EL (cell line): Measurements from ENCODE around the gene ADAMTS9.

Experiments used
- DNase-seq: peaks from one replicate; pipeline ENCODE4 v3.0.0-alpha.2; 2016

The ADAMTS9 gene

DNA sequence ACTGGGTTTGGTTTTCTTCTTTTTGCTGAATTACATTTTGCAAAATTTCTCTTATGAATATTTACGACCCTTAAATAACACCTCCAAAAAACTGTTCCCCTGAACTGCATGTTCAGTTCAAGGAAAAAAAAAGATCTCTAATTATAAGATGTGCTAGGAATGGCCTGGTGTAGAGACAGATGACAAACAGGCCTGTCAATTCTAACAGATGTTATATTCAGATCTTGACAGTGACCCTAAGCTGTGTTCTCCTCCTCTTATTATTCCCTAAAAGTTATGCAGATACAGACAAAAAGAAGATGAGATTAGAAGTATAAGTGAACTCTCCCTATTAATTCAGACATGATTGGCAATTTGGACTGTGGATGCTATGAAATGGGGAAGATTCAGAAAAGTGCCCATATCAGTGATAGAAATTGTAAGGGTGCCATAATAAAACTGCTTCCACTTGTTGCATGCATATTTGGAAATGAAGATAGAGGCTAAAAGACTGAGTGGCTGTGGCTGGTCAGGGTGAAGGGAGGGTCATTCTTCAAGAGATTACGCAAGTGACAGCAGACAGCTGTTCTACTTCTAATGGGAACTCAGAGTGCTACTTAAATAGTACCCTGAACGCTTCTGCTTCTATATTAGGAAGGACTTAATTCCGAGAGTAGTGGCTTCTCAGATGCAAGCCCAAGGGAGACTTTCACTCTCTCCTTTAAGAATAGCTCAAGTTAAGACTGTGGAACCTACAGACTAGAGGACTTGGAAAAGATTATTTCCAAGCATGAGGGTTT is 75.5 kb downstream of the ADAMTS9 start:
- no peak for DNase-seq

DNA sequence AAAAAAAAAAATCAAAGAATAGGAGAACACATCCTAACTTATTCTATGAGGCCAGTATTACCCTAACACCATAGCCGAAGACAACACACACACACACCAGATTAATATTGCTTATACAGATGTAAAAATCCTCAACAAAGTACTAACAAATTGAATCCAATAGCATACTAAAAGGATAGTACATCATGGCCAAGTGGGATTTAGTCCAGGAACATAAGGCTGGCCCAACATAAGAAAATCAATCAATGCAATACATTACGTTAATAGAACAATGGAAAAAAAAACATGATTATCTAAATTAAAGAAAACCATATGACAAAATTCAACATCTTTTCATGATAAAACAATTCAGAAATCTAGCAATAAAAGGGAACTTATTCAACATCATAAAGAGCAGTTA is 79.1 kb downstream of the ADAMTS9 start:
- DNase-seq: no peak

DNA sequence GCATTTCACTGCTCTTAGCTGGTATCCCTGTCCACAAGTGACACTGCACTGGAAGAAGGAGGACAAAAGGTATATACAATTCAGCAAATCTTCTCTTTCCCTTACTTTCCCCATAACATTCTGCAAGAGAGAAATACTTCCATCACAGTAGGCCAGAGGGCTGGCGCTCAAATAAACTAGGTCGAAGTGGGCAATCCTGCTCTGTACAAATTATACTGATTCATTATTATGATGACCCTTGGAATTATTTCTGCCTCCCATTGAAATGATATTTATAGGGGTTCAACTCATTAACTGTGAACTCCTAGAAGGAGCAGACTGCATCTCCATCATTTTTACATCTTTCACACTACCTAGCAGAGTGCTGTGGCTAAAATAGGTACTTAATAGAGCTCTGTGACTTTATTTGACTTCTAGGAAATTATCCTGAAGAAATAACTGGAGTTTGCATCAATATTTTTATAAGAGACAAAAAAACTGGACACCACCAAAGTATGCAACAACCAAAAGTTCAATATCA is 80.7 kb downstream of the ADAMTS9 start:
- no peak for DNase-seq

DNA sequence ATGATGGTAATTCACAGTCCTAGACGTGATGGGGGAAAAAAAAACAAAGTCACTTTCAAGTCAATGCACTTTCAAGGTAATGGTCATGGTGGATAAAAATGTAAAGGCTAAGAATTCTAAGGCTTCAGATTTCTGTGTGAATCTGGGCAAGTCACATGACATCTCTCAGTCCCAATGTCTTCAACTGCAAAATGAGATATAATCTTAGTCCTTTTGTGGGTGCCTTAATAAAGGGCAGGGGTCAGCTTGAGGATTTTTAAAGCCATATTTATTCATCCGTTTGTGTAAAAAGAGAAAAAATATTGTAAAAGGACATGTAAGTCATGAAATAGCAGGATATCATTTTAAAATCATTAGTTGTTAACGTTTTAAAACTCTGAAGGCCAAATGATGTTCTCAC is 83.5 kb downstream of the ADAMTS9 start:
- no peak for DNase-seq

DNA sequence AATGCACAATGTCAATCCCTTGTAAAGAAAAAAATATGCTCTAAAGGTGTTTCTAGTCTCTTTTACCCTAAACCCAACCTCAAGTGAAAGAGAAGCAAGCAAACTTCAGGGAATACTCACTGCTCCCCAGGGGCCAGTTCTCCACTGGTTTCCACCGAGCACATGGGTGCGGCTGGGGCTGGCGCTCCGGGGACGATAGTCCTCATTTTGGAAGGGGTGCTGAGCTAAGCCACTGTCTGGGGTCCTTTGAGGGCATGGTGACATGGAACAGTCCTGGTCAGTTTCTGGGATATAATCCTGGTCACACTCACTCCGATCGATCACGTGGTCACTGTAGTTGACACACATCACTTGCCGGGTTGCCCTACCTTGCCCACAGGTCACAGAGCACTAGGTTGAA is 86.0 kb downstream of the ADAMTS9 start:
- DNase-seq: no peak

DNA sequence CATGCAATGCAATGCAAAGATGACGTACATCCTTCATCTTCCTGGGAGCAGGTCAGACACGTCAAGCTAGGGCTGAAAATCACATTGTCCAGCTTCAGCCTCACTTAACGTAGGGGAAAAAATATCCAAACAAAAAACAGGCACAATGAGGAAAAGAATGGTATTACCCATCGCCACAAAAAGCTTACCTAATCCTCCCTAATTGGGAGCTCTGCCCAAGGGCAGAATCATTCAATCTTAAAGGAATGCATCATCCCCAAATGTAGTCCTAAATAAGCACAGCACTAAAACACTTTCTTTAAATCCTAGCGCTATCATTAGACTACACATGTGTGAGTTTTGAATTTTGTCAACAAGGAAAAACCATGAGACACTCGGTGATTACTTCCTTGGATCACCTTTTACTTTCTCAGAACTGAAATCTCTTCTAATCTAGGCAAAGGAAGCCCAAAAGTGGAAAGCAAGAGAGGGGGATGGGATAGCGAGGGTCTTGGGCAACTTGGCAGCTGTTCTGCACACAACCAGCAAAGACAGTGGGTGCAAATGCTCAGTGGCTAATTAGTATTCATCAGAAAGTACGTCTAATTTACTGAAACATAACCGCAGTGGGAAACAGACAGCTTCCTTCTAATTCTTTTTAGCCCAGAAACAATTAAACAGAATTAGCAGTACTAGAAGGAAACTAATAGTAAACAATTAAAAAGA is 87.4 kb downstream of the ADAMTS9 start:
- DNase-seq: no peak

DNA sequence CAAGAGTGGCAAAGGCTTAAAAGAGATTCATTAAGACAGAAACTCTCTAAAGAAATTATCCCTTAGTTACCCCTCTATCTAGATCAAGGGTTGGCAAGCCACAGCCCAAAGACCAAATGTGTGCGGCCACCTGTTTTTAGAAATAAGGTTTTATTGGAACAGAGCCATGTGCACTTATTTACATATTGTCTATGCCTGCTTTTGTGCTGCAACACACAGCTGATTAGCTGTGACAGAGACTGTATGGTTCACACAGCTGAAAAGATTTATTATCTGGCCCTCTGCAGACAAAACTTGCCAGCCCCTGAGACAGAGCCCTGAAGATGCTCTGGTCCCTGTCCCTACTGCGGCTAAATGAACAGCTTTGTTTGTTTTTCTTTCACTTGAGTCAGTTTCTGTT is 88.1 kb downstream of the ADAMTS9 start:
- no peak for DNase-seq

DNA sequence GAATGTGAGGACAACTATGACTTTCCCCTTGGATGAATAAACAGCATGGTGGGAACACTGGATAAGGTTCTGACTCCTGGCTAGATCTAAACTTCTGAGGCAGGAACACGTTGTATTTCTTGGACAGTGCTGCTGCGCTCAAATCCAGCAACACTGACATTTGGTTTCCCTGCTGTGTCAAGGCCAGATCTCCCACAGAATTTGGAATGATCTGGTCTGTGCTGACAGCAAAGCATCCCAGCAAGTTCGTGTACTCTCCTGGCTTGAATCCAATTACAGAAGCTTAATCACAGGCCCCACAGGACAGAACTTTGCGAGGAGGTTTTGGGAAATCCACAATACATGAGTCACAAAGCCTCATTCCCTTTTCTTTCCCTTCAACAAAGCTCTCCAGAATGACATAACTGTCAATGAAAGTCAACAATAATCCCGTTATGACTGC is 92.5 kb downstream of the ADAMTS9 start:
- no peak for DNase-seq

DNA sequence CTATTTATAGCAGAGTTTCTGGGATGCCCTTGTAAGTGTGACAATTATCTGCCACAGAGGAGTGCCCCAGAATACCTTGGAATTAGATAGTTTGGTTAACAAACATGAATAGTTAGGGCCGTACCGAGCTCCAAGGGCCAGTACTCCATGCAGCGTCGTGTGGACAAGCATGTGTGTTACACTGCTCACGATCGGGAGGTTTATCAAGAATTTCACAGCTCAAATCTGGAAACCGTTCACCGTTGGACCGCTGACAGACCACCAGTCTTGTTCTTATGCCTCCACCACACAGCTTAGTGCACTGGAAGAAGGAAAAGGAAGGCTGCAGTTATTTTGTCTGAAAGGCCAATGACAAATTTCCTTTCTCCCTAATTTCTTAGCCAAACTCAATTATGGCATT is 93.7 kb downstream of the ADAMTS9 start:
- DNase-seq: no peak

DNA sequence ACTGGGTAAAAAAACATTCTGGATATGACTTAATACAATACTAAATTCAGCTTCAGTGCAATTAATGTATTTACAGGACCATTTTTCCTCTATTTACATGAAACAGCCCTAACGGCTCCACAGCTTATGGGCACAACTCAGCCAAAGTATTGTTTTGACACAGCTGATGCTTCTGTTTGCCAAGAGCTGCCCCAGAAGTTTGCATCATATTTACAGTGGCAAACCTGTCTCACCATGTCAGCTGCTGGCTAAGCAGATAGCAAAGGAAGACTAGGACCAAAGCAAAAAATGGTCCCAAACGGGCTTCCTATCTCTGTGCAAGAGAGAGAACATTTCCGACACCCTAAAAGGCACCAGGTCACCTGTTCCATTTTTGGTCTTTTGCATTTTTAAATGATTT is 94.5 kb downstream of the ADAMTS9 start:
- no peak for DNase-seq

DNA sequence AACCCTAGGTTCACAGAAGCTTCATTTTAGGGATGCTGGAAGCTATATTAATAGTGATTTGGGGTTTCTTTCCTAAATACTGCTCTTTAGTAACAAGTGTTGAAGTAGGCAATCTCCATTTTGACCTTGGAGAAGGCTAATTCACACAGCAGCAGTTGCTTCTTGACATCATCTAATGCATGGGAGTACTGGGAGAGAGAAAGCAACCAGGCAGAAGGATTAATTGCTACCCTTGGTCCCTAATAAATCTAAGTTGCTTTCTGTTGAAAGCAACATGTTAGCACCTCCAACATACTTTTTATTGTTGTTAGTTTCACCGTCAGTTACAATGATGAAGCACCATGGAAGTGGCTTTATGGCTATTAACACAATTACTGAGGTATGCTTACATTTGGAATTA is 96.2 kb downstream of the ADAMTS9 start:
- no peak for DNase-seq

DNA sequence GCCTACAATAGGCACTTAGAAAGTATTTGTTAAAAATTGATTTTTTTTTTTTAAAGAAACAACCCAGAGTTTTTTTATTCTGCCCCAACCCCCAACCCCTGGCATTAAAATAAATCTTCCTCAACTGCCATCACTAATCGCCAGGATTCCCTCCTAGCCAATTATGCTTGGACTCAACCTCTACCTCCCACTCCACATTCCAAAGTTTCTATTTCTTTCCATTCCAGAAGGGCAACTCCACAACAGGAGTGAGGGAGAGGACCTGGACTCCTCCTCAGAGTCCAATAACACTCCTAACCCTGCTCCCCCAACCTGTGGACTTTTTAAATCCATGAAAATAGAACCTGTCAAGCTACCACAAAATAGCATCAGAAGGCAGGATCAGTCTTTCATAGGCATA is 99.4 kb downstream of the ADAMTS9 start:
- DNase-seq: no peak

DNA sequence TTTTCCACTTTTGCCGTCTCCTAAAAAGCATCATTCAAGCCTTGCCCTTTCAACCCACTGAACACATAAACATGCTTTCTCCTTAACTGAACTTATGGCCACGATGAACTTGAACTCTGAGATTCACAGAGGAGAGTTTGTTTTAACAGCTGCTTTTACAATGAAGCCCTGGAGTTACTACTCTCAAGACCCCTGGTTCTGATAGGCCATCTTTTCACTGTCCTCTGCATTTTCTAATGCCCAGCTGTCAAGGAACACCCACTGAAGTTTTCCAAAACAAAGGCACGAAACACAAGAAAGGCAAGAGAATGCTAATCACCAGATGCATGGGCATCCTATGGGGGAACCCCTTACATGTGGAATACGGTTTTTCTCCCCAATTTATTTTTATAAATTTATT is 100.8 kb downstream of the ADAMTS9 start:
- DNase-seq: no peak

DNA sequence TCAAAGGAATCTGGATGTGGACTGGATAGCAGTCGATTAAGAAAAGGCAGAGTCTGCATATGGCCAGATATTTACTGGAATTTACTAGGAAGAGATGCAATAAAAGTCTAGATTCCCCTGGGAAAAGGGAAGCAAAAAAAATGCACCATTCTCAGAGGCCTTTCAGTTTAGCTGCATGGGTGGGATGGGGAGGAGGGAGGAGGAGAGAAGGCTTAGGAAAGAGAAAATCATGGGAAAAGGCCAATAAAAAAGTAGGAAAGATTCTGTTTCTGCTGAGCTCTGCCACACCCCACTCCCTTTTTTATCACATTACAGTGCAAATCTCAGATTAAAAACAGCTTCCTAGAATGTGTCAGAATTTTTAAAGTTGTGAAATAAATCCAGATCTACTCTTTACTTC is 103.6 kb downstream of the ADAMTS9 start:
- DNase-seq: no peak

DNA sequence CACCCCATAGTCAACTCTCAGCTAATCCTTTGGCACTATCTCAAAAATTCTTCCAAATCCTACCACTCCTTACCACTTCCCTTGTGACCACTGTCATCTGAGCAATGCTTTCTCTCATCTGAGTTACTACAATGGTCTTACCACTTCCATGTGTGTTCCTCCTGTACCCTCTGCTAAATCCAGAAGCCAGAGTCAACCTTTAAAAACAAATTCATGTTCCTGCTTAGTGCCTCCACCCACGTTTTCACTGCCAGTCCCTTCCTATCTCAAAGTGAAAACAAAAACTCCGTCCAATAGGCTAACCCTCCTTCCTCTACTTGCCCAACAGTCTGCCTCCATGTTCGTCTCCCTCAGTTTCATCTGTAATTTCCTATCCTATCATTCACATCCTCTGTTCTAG is 109.0 kb downstream of the ADAMTS9 start:
- DNase-seq: no peak

DNA sequence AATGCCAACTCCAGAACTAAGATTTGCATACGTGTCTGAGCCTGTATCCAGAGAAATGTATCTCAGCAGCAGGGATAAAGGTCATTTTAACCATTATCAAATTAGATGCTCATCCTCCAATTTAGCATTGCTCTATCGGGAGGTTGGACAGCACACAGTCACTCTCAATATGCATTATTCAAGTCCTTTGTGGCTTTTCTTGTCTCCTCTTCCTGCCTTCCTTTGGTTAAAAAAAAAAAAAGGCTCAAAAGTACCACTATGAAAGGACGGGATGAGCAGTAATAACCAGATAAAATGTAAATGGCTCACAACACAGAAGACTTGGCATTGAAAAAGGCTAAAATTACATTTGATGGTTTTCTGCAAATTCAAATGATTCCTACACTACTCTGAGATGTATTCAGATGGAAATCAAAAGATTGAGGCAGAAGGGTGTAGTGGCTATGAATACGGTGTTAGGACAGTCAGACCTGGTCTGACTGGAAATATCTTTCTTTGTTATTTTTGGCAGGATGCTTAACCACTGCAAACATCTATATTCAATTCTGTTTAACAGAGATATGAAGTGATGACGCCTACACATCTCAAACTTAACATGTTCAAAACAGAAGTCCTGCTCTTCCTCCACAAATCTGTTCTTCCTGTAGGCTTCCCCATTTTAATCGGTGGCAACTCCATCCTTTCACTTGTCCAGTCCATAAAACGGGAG is 109.6 kb downstream of the ADAMTS9 start:
- no peak for DNase-seq

DNA sequence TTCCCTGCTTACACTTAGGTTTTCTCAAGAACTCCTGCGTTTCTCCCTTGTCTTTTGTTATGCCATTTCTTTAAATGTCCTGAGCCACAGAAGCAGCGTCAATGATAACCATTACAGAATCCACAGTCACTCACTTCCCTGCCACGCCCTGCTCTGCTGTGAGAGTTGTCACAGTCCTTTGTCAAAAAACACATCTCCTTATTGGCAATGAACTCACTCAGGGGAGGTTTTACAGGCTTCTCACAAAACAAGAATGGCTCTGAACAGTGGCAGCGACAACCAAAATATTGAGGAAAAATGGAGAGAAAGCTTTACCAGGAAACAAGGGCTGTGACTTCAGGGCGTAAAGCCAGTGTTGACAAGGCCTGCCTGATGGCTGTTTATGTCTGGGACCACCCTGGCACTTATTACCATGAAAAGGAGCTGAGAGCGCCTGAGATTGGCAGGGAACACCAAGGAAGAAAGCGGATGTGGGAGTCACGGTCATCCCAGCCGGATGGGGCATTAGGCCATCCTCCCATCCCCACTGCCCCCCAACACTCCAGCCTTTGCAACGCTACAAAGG is 111.5 kb downstream of the ADAMTS9 start:
- DNase-seq: no peak

DNA sequence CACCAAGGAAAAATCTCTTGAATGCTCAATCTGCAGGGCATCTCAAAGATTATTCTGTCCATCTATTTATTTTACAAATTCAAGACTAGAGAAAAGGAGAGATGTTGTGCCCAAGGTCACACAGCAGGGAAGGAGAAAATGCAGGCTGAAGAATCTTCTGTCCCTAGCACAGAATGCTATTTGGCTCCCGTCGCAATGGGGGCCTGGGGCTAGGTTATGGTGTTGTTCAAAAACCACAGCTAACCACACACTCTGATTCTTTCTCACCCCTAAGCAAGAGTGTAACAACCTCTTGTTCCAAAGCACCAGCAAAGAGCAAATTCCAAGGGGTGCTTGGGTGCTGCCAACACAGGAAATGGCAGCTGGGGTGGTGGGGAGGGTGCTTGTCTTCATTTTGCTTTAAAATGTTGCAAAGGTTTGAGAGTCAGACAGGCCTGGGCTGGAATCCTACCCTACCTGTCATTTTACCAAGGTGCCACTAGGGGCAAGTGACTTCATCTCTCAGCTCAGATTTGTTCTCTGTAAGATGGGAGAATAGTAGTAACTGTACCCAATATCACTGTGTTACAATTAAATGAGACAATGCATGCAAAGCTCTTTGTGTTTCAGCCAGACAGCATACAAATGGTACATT is 112.5 kb downstream of the ADAMTS9 start:
- peak; percentile 10 for DNase-seq

DNA sequence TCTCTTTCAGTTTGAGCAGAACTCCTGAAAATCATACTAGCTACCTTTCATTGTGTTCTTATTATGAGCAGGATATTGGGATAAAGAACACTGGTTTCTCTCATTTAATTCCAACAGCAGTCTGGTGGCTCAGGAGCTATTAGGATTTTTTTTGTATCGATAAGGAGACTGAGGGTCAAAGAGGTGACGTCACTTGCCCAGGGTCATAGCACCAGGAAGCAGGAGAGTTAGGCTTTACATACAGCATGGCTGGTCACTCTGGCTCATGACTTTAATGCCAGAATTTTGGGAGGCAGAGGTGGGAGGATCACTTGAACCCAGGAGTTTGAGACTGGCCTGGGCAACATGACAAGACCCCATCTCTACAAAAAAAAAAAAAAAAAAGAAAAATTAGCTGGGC is 113.6 kb downstream of the ADAMTS9 start:
- no peak for DNase-seq

DNA sequence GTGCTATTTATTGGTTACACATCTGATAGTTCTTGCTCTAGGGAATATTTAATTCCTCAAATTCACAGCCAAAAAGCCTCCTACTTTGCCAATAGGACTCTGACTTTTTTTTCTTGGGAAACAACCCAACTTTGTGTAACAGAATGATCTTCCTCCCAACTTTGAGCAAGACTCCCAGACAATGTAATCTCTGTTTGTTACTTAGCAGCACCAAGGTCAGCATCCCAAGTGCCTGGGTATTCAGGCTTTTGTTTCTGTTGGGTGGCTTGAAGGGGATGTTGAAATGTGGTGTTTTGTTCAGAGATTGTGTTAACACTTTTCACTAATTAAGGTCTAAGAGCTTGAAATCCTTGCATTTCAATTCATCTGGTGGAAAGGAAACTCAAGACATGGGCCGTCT is 115.8 kb downstream of the ADAMTS9 start:
- DNase-seq: no peak

DNA sequence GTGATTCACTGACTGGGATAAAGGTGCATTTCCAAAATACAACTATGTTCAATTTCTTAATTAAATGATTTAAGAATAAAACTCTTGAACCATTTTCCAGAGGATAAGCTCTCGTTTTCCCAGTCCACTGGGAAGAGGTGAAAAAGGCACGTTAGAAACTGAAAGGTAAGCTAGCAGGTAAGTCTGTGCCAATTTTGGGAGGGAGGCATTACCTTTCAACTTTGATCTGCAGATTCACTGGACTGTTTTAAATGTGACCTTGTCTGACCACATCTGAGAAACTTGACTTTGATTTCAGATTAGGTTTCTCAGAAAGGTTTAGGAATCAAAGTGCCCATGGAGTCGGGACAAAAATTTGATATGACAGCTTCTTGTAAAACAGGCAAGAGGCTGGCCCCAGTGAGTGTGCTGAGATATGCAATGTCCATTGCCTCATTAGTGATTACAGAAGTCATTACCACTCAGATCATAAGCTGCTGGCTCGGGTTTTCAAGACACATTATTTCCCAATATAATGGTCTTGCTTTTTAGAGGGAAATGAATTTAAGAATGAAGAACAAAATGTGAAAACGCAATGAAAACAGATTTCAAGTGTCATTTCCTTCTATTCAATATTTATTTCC is 118.8 kb downstream of the ADAMTS9 start:
- no peak for DNase-seq

DNA sequence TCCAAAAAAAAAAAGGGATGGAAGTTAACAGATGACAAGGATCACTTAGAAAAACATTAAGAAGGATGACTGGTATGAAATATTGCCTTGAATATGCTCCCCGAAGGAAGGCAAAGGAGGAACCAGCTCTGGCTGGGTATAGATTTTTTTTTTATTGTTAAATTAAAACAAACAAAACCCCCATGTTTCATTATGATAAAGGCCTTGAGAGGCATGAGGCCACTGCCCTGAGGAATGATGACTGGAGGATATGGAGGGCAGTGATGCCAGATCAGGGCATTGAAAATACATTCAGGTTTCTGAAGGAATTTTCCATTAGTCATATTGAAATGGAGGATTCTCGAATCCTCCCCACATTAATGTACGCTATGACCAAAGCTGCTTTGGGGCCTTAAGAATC is 120.9 kb downstream of the ADAMTS9 start:
- DNase-seq: no peak
